Skin of body (tissue), 2 donors: Measurements from ENCODE around the gene ZNF850. TPM values are rescaled to one million over a fixed set of nuclear protein-coding genes. Genes with fewer than 3 reads are reported as not detected.
"Not testable (repeated sequence)": the region's sequence is repeated elsewhere in the genome, so short reads cannot be mapped to it uniquely, and the experiment has no call there.

Source experiments
- DNase-seq: peaks from one replicate; lab custom pipeline; 2025; lab: John Stamatoyannopoulos, UW
- total RNA-seq: library from RNA; depleted of rRNA; stranded (reverse); fragments of >200 nt; gene quantifications from one replicate; pipeline ENCODE4 v1.2.3, GENCODE V29; 2014

The ZNF850 gene
- total RNA-seq = 4.5 TPM

- peak; percentile 94 for DNase-seq
These were observed at the start of gene ZNF850 for GRCh38 chr19:36772311-36773222. TSS of gene ZNF850 (minus strand) at chr19:36772807. CDS start at chr19:36762606, 10,201 bp downstream.

GRCh38 chr19:36821758-36822157 lies 49.2 kb upstream of the ZNF850 start:
- DNase-seq = no peak

- DNase-seq = no peak
These were observed 46.6 kb upstream of the ZNF850 start for GRCh38 chr19:36819130-36819630.

- no peak for DNase-seq
These were observed 34.4 kb upstream of the ZNF850 start for GRCh38 chr19:36807029-36807428.

GRCh38 chr19:36805364-36805763 lies 32.8 kb upstream of the ZNF850 start:
- DNase-seq = no peak

- DNase-seq = no peak
These were observed 25.1 kb upstream of the ZNF850 start for GRCh38 chr19:36797786-36798108.

- no peak for DNase-seq
These were observed 24.0 kb upstream of the ZNF850 start for GRCh38 chr19:36796714-36796992.

- DNase-seq = not testable (repeated sequence)
These were observed 19.0 kb upstream of the ZNF850 start for GRCh38 chr19:36791420-36792141.

- DNase-seq = no peak
These were observed 3.2 kb upstream of the ZNF850 start for GRCh38 chr19:36775768-36776167.

GRCh38 chr19:36773223-36773579 lies 594 bp upstream of the ZNF850 start:
- DNase-seq = no peak

GRCh38 chr19:36771261-36772231 lies 1.1 kb downstream of the ZNF850 start:
- DNase-seq = peak; percentile 42

- no peak for DNase-seq
These were observed 22.4 kb downstream of the ZNF850 start for GRCh38 chr19:36750066-36750691.

- DNase-seq = not testable (repeated sequence)
These were observed 23.0 kb downstream of the ZNF850 start for GRCh38 chr19:36749613-36750012.

GRCh38 chr19:36748431-36749275 lies 24.0 kb downstream of the ZNF850 start:
- no peak for DNase-seq

- no peak for DNase-seq
These were observed 24.9 kb downstream of the ZNF850 start for GRCh38 chr19:36747750-36748149.

GRCh38 chr19:36745870-36746269 lies 26.7 kb downstream of the ZNF850 start:
- DNase-seq = no peak

GRCh38 chr19:36736166-36736565 lies 36.4 kb downstream of the ZNF850 start:
- DNase-seq = not testable (repeated sequence)

- no peak for DNase-seq
These were observed 52.7 kb downstream of the ZNF850 start for GRCh38 chr19:36719687-36720556.

- DNase-seq = no peak
These were observed 63.2 kb downstream of the ZNF850 start for GRCh38 chr19:36709423-36709822.
